ENCODE results near the gene HOXB6.

HOXB6 gene

GRCh38 chr17:48618256-48618896 is 13.6 kb upstream of the HOXB6 start:
- WGBS, result 3% methylated on average over 24 of the region's 25 CpGs
- Histone ChIP-seq H3K4me1 (ENCODE audit: insufficient read depth, low read length) (no peaks in the 10 kb centered on the region), H3K27ac (ENCODE audit: low read depth, low read length) (no peak overlapping the region), H3K4me3 (ENCODE audit: low read length) (no peak overlapping the region), H3K27me3 (ENCODE audit: insufficient read depth, low read length) (peaks cover 100% of the 10 kb centered on the region), H3K9me3 (ENCODE audit: insufficient read depth, low read depth, low read length) (0 out of 2 replicates have a peak, but pooled peaks cover 3% of the 10 kb centered on the region), H3K9ac (ENCODE audit: low read depth, low read length) (no peak overlapping the region), H3K36me3 (ENCODE audit: insufficient read depth, low read length) (no peaks in the 10 kb centered on the region)

DNA sequence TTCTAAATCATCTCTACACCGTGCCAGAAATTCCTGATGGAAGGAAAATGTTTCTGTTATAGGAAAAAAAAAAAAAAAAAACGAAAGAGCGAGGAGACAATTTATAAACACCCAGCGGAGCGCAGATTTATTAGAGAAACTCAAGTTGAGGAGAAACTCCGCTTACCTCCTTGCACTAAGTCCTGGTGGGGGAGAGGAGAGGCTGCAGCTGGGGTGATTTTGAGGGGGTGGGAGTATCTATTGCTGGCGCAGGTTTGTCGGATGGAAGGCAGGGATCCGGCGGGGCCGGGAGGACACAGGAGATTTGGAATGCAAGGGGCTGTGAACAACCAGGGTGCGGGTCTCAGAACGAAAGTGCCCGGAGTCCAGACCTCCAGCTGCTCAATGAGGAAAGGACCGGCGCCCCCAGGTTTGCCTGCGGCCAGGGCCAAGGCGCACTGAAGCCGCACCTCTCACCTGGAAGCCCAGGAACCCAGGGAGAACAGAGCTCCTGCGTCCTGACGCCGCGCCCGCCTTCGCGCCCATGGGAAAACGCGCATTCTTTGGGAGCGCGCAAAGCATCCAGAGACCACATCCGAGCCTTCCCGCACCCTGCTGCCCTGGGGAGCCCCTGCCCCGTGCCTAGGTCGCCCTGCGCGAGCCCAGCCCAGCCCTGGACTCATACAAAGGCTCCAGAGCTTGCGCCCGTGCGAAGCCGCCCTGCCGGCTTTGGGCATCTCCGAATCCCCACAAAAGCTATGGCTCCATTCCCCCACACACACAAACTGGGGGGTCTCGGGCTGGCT is 12.9 kb upstream of the HOXB6 start:
- 0 out of 2 replicates have a peak, but pooled peaks cover 3% of the 10 kb centered on the region for H3K9me3 ChIP-seq (ENCODE audit: insufficient read depth, low read depth, low read length)
- H3K27ac ChIP-seq (ENCODE audit: low read depth, low read length), result no peak overlapping the region
- H3K36me3 ChIP-seq (ENCODE audit: insufficient read depth, low read length), result no peaks in the 10 kb centered on the region
- WGBS, result 3% methylated on average over 42 of the region's 43 CpGs
- H3K4me1 ChIP-seq (ENCODE audit: insufficient read depth, low read length), result peaks cover 2% of the 10 kb centered on the region; the same call in 1 of the 2 replicates
- peaks cover 100% of the 10 kb centered on the region for H3K27me3 ChIP-seq (ENCODE audit: insufficient read depth, low read length)
- no peak overlapping the region for H3K9ac ChIP-seq (ENCODE audit: low read depth, low read length)
- H3K4me3 ChIP-seq (ENCODE audit: low read length), result no peak overlapping the region

- WGBS, result 8% methylated on average over 12 of the region's 15 CpGs
- Histone ChIP-seq H3K27me3 (ENCODE audit: insufficient read depth, low read length) (peaks cover 100% of the 10 kb centered on the region), H3K9me3 (ENCODE audit: insufficient read depth, low read depth, low read length) (0 out of 2 replicates have a peak, but pooled peaks cover 3% of the 10 kb centered on the region), H3K9ac (ENCODE audit: low read depth, low read length) (no peak overlapping the region), H3K4me3 (ENCODE audit: low read length) (no peak overlapping the region), H3K4me1 (ENCODE audit: insufficient read depth, low read length) (peaks cover 2% of the 10 kb centered on the region; the same call in 1 of the 2 replicates), H3K36me3 (ENCODE audit: insufficient read depth, low read length) (no peaks in the 10 kb centered on the region), H3K27ac (ENCODE audit: low read depth, low read length) (no peak overlapping the region)
These were observed 12.1 kb upstream of the HOXB6 start for GRCh38 chr17:48616717-48617470.

GRCh38 chr17:48615963-48616716 is 11.4 kb upstream of the HOXB6 start:
- Histone ChIP-seq H3K9ac (ENCODE audit: low read depth, low read length) (no peak overlapping the region), H3K4me3 (ENCODE audit: low read length) (no peak overlapping the region), H3K27me3 (ENCODE audit: insufficient read depth, low read length) (peaks cover 100% of the 10 kb centered on the region), H3K36me3 (ENCODE audit: insufficient read depth, low read length) (no peaks in the 10 kb centered on the region), H3K9me3 (ENCODE audit: insufficient read depth, low read depth, low read length) (0 out of 2 replicates have a peak, but pooled peaks cover 3% of the 10 kb centered on the region), H3K4me1 (ENCODE audit: insufficient read depth, low read length) (peaks cover 2% of the 10 kb centered on the region; the same call in 1 of the 2 replicates), H3K27ac (ENCODE audit: low read depth, low read length) (no peak overlapping the region)
- 10% methylated on average over 17 of the region's 17 CpGs for WGBS

- Histone ChIP-seq H3K9me3 (ENCODE audit: insufficient read depth, low read depth, low read length) (no peaks in the 10 kb centered on the region), H3K36me3 (ENCODE audit: insufficient read depth, low read length) (no peaks in the 10 kb centered on the region), H3K4me3 (ENCODE audit: low read length) (no peak within 1 kb of the TSS), H3K4me1 (ENCODE audit: insufficient read depth, low read length) (peaks cover 2% of the 10 kb centered on the region; the same call in 1 of the 2 replicates), H3K27ac (ENCODE audit: low read depth, low read length) (no peak within 1 kb of the TSS), H3K27me3 (ENCODE audit: insufficient read depth, low read length) (peaks cover 100% of the 10 kb centered on the region), H3K9ac (ENCODE audit: low read depth, low read length) (no peak within 1 kb of the TSS)
- WGBS, result 9% methylated on average over 35 of the region's 41 CpGs
These were observed 10.5 kb upstream of the HOXB6 start, which contains the start of gene HOXB8 for GRCh38 chr17:48615047-48615962. Gene HOXB8, minus strand, starts transcription at chr17:48615292. Its CDS starts 588 bp downstream, at chr17:48614704.

DNA sequence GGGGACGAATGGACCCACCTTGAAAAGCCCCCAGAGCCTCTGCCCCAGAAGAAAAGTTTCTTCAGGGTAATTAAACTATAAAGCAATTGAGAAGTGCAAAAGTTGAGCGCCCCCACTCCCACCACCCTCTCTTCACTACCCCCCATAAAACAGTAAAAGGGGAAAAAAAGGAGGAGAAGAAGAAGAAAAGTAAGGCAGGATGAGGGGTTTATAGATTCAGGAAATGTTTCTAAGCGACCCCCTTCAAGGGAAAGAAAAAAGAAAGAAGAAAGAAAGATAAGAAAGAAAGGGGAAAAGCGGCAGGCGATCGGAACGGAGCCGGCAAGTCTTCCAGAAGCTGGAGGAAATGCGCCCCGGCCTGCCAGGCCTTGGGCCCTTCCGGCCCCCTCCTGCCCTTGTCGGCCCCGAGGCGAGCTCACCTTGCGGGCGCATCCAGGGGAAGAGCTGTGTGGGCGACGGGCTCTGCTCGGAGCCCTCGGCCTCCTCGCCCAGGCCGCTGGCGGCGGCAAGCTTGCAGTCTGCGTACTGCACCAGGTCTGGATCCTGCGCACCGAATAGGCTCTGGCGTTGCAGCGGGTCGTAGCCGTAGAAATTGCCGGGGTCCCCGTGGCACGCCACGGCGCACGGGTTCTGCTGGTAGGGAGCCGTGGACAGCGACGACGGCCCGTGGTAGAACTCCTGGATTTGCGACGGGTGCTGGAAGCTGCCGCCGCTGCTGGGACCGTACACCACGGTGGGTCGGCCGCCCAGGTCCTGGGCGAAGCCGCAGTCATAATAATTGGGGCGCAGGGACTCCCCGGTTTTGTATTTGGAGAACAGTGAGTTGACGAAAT is 9.3 kb upstream of the HOXB6 start:
- H3K9me3 ChIP-seq (ENCODE audit: insufficient read depth, low read depth, low read length), result no peaks in the 10 kb centered on the region
- no peak overlapping the region for H3K4me3 ChIP-seq (ENCODE audit: low read length)
- 2% methylated on average over 54 of the region's 55 CpGs for WGBS
- peaks cover 100% of the 10 kb centered on the region for H3K27me3 ChIP-seq (ENCODE audit: insufficient read depth, low read length)
- no peak overlapping the region for H3K27ac ChIP-seq (ENCODE audit: low read depth, low read length)
- H3K36me3 ChIP-seq (ENCODE audit: insufficient read depth, low read length), result no peaks in the 10 kb centered on the region
- H3K9ac ChIP-seq (ENCODE audit: low read depth, low read length), result no peak overlapping the region
- peaks cover 2% of the 10 kb centered on the region; the same call in 1 of the 2 replicates for H3K4me1 ChIP-seq (ENCODE audit: insufficient read depth, low read length)

DNA sequence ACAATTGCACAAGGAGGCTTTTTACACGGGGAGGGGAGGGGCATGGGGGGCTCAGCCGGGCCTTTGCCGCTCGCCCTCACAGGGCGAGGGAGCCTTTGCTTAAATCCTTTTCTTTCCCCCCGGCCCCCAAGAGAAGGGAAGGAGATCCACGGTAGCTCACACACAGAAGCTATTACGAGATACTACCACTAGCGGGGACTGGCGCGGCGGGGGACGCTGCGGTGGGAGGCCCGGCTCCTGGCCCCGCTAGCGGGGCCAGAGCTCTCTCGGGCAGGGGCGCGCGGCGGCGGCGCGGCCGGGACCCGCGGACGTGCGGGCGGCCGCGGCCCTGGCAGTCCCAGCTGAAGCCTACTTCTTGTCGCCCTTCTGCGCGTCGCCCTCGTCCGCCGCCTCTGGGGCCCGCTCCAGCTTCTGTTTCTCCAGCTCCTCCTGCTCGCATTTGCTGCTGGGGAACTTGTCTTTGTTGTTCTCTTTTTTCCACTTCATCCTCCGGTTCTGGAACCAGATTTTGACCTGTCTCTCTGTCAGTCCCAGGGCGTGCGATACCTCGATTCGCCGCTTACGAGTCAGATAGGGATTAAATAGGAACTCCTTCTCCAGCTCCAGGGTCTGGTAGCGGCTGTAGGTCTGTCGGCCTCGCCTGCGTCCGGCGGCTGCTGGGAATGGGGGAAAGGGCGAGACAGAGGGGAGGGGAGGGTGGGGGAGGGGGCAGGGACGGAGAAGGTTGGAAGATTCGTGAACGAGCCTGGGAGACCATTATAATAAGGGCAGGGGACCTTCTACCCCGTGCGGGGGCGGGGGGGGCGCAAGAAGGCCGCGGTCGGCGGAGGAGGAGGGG is 8.3 kb upstream of the HOXB6 start:
- Histone ChIP-seq H3K27me3 (ENCODE audit: insufficient read depth, low read length) (peaks cover 100% of the 10 kb centered on the region), H3K9ac (ENCODE audit: low read depth, low read length) (no peak overlapping the region), H3K4me3 (ENCODE audit: low read length) (peak overlapping the region; percentile 20; the same call in 1 of the 2 replicates), H3K36me3 (ENCODE audit: insufficient read depth, low read length) (no peaks in the 10 kb centered on the region), H3K27ac (ENCODE audit: low read depth, low read length) (no peak overlapping the region), H3K4me1 (ENCODE audit: insufficient read depth, low read length) (peaks cover 2% of the 10 kb centered on the region; the same call in 1 of the 2 replicates), H3K9me3 (ENCODE audit: insufficient read depth, low read depth, low read length) (no peaks in the 10 kb centered on the region)
- WGBS, result under 1% methylated on average over 67 of the region's 67 CpGs

DNA sequence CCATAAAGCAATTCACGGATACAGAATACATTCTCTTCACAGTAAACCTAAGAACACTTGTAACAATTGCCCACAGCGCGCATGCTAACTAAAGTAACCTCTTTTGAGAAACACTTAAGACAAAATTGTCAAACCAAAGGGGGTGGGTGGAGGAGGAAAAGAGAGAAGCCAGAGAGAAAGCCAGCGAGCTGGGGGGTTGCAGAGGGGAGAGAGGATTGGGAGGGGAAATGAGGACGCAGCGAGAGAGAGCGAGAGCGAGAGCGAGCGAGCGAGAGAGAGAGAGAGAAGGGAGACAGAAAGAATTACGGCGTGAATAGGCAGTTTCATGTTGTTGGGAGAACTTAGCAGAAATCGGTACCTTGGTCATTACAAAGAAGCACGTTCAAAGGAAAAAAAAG is 7.7 kb upstream of the HOXB6 start:
- no peak overlapping the region for H3K4me3 ChIP-seq (ENCODE audit: low read length)
- no peaks in the 10 kb centered on the region for H3K36me3 ChIP-seq (ENCODE audit: insufficient read depth, low read length)
- H3K9ac ChIP-seq (ENCODE audit: low read depth, low read length), result no peak overlapping the region
- no peak overlapping the region for H3K27ac ChIP-seq (ENCODE audit: low read depth, low read length)
- 3% methylated on average over 15 of the region's 15 CpGs for WGBS
- H3K27me3 ChIP-seq (ENCODE audit: insufficient read depth, low read length), result peaks cover 100% of the 10 kb centered on the region
- peaks cover 2% of the 10 kb centered on the region; the same call in 1 of the 2 replicates for H3K4me1 ChIP-seq (ENCODE audit: insufficient read depth, low read length)
- no peaks in the 10 kb centered on the region for H3K9me3 ChIP-seq (ENCODE audit: insufficient read depth, low read depth, low read length)
